HEK293 (cell line): Measurements from ENCODE around the gene SLF2.
A peak's percentile ranks its signal among the peaks of the same experiment; 100 is the strongest.

Experiments
- CTCF ChIA-PET: fragments of 350-600 bp; formaldehyde crosslinking; extraction: SDS; loops from one replicate; lab custom pipeline; 2021; ENCODE audit warnings: antibody characterized with exemption; lab: Yijun Ruan, JAX
- POLR2A ChIA-PET: fragments of 300-600 bp; formaldehyde crosslinking; extraction: SDS; loops from one replicate; lab custom pipeline; 2020; ENCODE audit warnings: antibody characterized with exemption, inconsistent platforms; lab: Yijun Ruan, JAX
- H3K27ac ChIP-seq: fragments of 200-500 bp; sonication (Bioruptor generic); 2 replicates; pipeline ENCODE4 v1.5.1; 2014; ENCODE audit warnings: low read depth, low read length, control low read depth, inconsistent platforms; ENCODE audit errors: extremely low read depth
- H3K36me3 ChIP-seq, 2 experiments: fragments of 200-500 bp in 1 of 2; sonication (Bioruptor generic) in 1 of 2; 1 replicate in 1 of 2; 2 replicates in 1 of 2; pipeline ENCODE4 v1.5.1; 2014 to 2017; ENCODE audit warnings: inconsistent platforms in 2 of 2, low read length in 2 of 2; ENCODE audit not compliant: control insufficient read depth in 2 of 2, insufficient read depth in 1 of 2
- H3K4me1 ChIP-seq: fragments of 200-500 bp; sonication (Bioruptor generic); 2 replicates; pipeline ENCODE4 v1.5.1; 2014; ENCODE audit warnings: mild to moderate bottlenecking, low read length, inconsistent platforms; ENCODE audit not compliant: control insufficient read depth, insufficient read depth
- H3K4me3 ChIP-seq: 2 replicates; pipeline ENCODE4 v1.5.1; 2011; ENCODE audit warnings: low read depth, mild to moderate bottlenecking, control low read depth, low read length, moderate library complexity
- H3K9me3 ChIP-seq: fragments of 200-500 bp; sonication (Bioruptor generic); 2 replicates; pipeline ENCODE4 v1.5.1; 2014; ENCODE audit warnings: low read depth, low read length, inconsistent platforms; ENCODE audit not compliant: control insufficient read depth, insufficient read depth
- FEZF1 ChIP-seq: fragments of 450-650 bp; formaldehyde crosslinking; IDR thresholded peaks from 2 replicates; pipeline ENCODE4 v1.5.1; 2016; ENCODE audit warnings: missing biosample characterization, missing genetic modification characterization
- GLIS2 ChIP-seq: fragments of 450-650 bp; formaldehyde crosslinking; IDR thresholded peaks from 2 replicates; pipeline ENCODE4 v1.5.1; 2016; ENCODE audit warnings: missing biosample characterization, missing genetic modification characterization
- HOXD13 ChIP-seq: sonication (generic); formaldehyde crosslinking; IDR thresholded peaks from 2 replicates; pipeline ENCODE4 v1.8.0; 2022; ENCODE audit warnings: missing genetic modification reagents, borderline replicate concordance
- IKZF3 ChIP-seq: fragments of 450-650 bp; IDR thresholded peaks from 2 replicates; pipeline ENCODE4 v1.5.0; 2018; ENCODE audit warnings: missing biosample characterization, mild to moderate bottlenecking, missing genetic modification characterization, moderate library complexity
- KLF7 ChIP-seq: fragments of 450-650 bp; formaldehyde crosslinking; IDR thresholded peaks from 2 replicates; pipeline ENCODE4 v1.5.1; 2016; ENCODE audit warnings: missing biosample characterization, missing genetic modification characterization, borderline replicate concordance
- MEIS1 ChIP-seq: sonication (generic); formaldehyde crosslinking; IDR thresholded peaks from 2 replicates; pipeline ENCODE4 v1.8.1; 2022; ENCODE audit warnings: missing genetic modification reagents, mild to moderate bottlenecking, borderline replicate concordance
- PRDM10 ChIP-seq: fragments of 450-650 bp; formaldehyde crosslinking; IDR thresholded peaks from 2 replicates; pipeline ENCODE4 v1.5.1; 2016; ENCODE audit warnings: missing biosample characterization, missing genetic modification characterization
- RBAK ChIP-seq: fragments of 450-650 bp; formaldehyde crosslinking; IDR thresholded peaks from 2 replicates; pipeline ENCODE4 v1.5.1; 2016; ENCODE audit warnings: missing biosample characterization, missing genetic modification characterization
- SP7 ChIP-seq: fragments of 450-650 bp; formaldehyde crosslinking; IDR thresholded peaks from 2 replicates; pipeline ENCODE4 v1.5.1; 2016; ENCODE audit warnings: missing biosample characterization, missing genetic modification characterization
- ZBTB1 ChIP-seq: fragments of 450-650 bp; formaldehyde crosslinking; IDR thresholded peaks from 2 replicates; pipeline ENCODE4 v1.5.1; 2016; ENCODE audit warnings: missing biosample characterization, missing genetic modification characterization
- ZBTB10 ChIP-seq: fragments of 450-650 bp; formaldehyde crosslinking; IDR thresholded peaks from 2 replicates; pipeline ENCODE4 v1.5.1; 2016; ENCODE audit warnings: missing biosample characterization, missing genetic modification characterization
- ZBTB17 ChIP-seq: fragments of 450-650 bp; formaldehyde crosslinking; IDR thresholded peaks from 2 replicates; pipeline ENCODE4 v1.5.1; 2016; ENCODE audit warnings: missing biosample characterization, missing genetic modification characterization
- ZBTB20 ChIP-seq: fragments of 450-650 bp; formaldehyde crosslinking; IDR thresholded peaks from 2 replicates; pipeline ENCODE4 v1.5.1; 2016; ENCODE audit warnings: missing biosample characterization, missing genetic modification characterization
- ZBTB48 ChIP-seq: fragments of 450-650 bp; formaldehyde crosslinking; IDR thresholded peaks from 2 replicates; pipeline ENCODE4 v1.5.1; 2016; ENCODE audit warnings: missing biosample characterization, missing genetic modification characterization
- ZEB2 ChIP-seq: fragments of 450-650 bp; formaldehyde crosslinking; IDR thresholded peaks from 2 replicates; pipeline ENCODE4 v1.5.1; 2016; ENCODE audit warnings: missing biosample characterization, missing genetic modification characterization
- ZNF121 ChIP-seq: fragments of 450-650 bp; formaldehyde crosslinking; IDR thresholded peaks from 2 replicates; pipeline ENCODE4 v1.5.1; 2016; ENCODE audit warnings: missing biosample characterization, missing genetic modification characterization
- ZNF202 ChIP-seq: fragments of 450-650 bp; formaldehyde crosslinking; IDR thresholded peaks from 2 replicates; pipeline ENCODE4 v1.5.1; 2016; ENCODE audit warnings: missing biosample characterization, missing genetic modification characterization, borderline replicate concordance
- ZNF24 ChIP-seq: fragments of 450-650 bp; formaldehyde crosslinking; IDR thresholded peaks from 2 replicates; pipeline ENCODE4 v1.5.1; 2016; ENCODE audit warnings: missing biosample characterization, missing genetic modification characterization
- ZNF274 ChIP-seq, 2 experiments: fragments of 200-500 bp in 1 of 2; fragments of 450-650 bp in 1 of 2; sonication (Bioruptor generic) in 1 of 2; formaldehyde crosslinking in 1 of 2; IDR thresholded peaks; 2 replicates each; pipeline versions ENCODE4 v1.5.1 to v1.6.1; 2014 to 2016; ENCODE audit warnings: borderline replicate concordance in 1 of 2, inconsistent platforms in 1 of 2, low read length in 1 of 2, missing biosample characterization in 1 of 2, missing genetic modification characterization in 1 of 2
- ZNF37A ChIP-seq: fragments of 450-650 bp; IDR thresholded peaks from 2 replicates; pipeline ENCODE4 v1.5.1; 2018; ENCODE audit warnings: missing biosample characterization, missing genetic modification characterization
- ZNF555 ChIP-seq: fragments of 450-650 bp; formaldehyde crosslinking; conservative IDR thresholded peaks from 2 replicates; pipeline ENCODE4 v1.5.1; 2017; ENCODE audit warnings: missing biosample characterization, mild to moderate bottlenecking, missing genetic modification characterization, inconsistent platforms
- ZNF654 ChIP-seq: fragments of 450-650 bp; formaldehyde crosslinking; IDR thresholded peaks from 2 replicates; pipeline ENCODE4 v1.5.1; 2016; ENCODE audit warnings: low read depth, missing biosample characterization, missing genetic modification characterization
- ZNF670 ChIP-seq: fragments of 450-650 bp; formaldehyde crosslinking; IDR thresholded peaks from 2 replicates; pipeline ENCODE4 v1.5.1; 2016; ENCODE audit warnings: missing biosample characterization, missing genetic modification characterization, low read depth
- ZNF776 ChIP-seq: fragments of 450-650 bp; formaldehyde crosslinking; IDR thresholded peaks from 2 replicates; pipeline ENCODE4 v1.5.0; 2017; ENCODE audit warnings: missing biosample characterization, missing genetic modification characterization, borderline replicate concordance
- ZNF837 ChIP-seq: fragments of 450-650 bp; formaldehyde crosslinking; IDR thresholded peaks from 2 replicates; pipeline ENCODE4 v1.5.1; 2016; ENCODE audit warnings: missing biosample characterization, missing genetic modification characterization
- ZSCAN30 ChIP-seq: fragments of 450-650 bp; IDR thresholded peaks from 2 replicates; pipeline ENCODE4 v1.5.1; 2018; ENCODE audit warnings: missing biosample characterization, mild to moderate bottlenecking, missing genetic modification characterization, moderate library complexity
- TF ChIP-seq, protein P1 (sequence below): fragments of 450-650 bp; formaldehyde crosslinking; IDR thresholded peaks from 2 replicates; pipeline ENCODE4 v1.5.1; 2016; ENCODE audit warnings: missing biosample characterization, missing genetic modification characterization
- TF ChIP-seq, protein P2 (sequence below): fragments of 450-650 bp; formaldehyde crosslinking; IDR thresholded peaks from 2 replicates; pipeline ENCODE4 v1.5.1; 2016; ENCODE audit warnings: missing biosample characterization, missing genetic modification characterization

Gene SLF2

GRCh38 chr10:100872034-100872791, 40.5 kb upstream of the SLF2 start:
- ChIA-PET POLR2A (no interaction called here), CTCF (interaction anchor here (0.6 to 9.9 kb wide), 42 partner anchors 9 to 1373 kb away, joined by 3 to 197 read pairs (median 4); partner anchors contain the start of gene PAX2)
- H3K9me3 ChIP-seq: no peaks in the 10 kb centered on the region
- H3K4me1 ChIP-seq: no peaks in the 10 kb centered on the region
- no peak overlapping the region for H3K27ac ChIP-seq
- no peaks in the 10 kb centered on the region for H3K36me3 ChIP-seq
- no peak overlapping the region for H3K4me3 ChIP-seq
- TF ChIP-seq ZBTB1 (tag by site-specific recombination): no peak
- no peak for TF ChIP-seq MEIS1 (CRISPR knock-in tag)
- TF ChIP-seq RBAK: no peak
- no peak for TF ChIP-seq IKZF3
- no peak for TF ChIP-seq ZNF555
- TF ChIP-seq ZBTB10: peak; percentile 53; the same call in 1 of the 2 replicates
- no peak for TF ChIP-seq KLF7 (tag by site-specific recombination)
- TF ChIP-seq ZNF202 (tag by site-specific recombination): no peak
- TF ChIP-seq ZBTB20: 0 out of 2 replicates have a peak, but pooled peaks have one; percentile 30
- no peak for TF ChIP-seq FEZF1 (tag by site-specific recombination)
- no peak for TF ChIP-seq ZSCAN30
- TF ChIP-seq, protein P1, sequence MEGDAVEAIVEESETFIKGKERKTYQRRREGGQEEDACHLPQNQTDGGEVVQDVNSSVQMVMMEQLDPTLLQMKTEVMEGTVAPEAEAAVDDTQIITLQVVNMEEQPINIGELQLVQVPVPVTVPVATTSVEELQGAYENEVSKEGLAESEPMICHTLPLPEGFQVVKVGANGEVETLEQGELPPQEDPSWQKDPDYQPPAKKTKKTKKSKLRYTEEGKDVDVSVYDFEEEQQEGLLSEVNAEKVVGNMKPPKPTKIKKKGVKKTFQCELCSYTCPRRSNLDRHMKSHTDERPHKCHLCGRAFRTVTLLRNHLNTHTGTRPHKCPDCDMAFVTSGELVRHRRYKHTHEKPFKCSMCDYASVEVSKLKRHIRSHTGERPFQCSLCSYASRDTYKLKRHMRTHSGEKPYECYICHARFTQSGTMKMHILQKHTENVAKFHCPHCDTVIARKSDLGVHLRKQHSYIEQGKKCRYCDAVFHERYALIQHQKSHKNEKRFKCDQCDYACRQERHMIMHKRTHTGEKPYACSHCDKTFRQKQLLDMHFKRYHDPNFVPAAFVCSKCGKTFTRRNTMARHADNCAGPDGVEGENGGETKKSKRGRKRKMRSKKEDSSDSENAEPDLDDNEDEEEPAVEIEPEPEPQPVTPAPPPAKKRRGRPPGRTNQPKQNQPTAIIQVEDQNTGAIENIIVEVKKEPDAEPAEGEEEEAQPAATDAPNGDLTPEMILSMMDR: peak; percentile 85
- 0 out of 2 replicates have a peak, but pooled peaks have one; percentile 33 for TF ChIP-seq ZEB2
- no peak for TF ChIP-seq ZNF37A
- no peak for TF ChIP-seq ZNF274 (IDR thresholded peaks at IDR 0.05; ENCODE audit: low read length)
- TF ChIP-seq ZNF274 (tag by site-specific recombination; IDR thresholded peaks at IDR 0.05; ENCODE audit: borderline replicate concordance): no peak
- TF ChIP-seq ZNF654 (tag by site-specific recombination): peak; percentile 94
- no peak for TF ChIP-seq ZNF670 (tag by site-specific recombination)
- peak; percentile 45; the same call in 1 of the 2 replicates for TF ChIP-seq ZBTB17 (tag by site-specific recombination)
- TF ChIP-seq ZNF776 (tag by site-specific recombination): no peak
- TF ChIP-seq HOXD13 (CRISPR knock-in tag): no peak
- TF ChIP-seq ZNF837 (tag by site-specific recombination): no peak
- TF ChIP-seq PRDM10 (tag by site-specific recombination): no peak
- peak; percentile 56 for TF ChIP-seq GLIS2 (tag by site-specific recombination)
- TF ChIP-seq, protein P2, sequence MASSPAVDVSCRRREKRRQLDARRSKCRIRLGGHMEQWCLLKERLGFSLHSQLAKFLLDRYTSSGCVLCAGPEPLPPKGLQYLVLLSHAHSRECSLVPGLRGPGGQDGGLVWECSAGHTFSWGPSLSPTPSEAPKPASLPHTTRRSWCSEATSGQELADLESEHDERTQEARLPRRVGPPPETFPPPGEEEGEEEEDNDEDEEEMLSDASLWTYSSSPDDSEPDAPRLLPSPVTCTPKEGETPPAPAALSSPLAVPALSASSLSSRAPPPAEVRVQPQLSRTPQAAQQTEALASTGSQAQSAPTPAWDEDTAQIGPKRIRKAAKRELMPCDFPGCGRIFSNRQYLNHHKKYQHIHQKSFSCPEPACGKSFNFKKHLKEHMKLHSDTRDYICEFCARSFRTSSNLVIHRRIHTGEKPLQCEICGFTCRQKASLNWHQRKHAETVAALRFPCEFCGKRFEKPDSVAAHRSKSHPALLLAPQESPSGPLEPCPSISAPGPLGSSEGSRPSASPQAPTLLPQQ (tag by site-specific recombination): no peak
- peak; percentile 44 for TF ChIP-seq SP7 (tag by site-specific recombination)
- TF ChIP-seq ZBTB48: peak; percentile 74
- TF ChIP-seq ZNF121 (tag by site-specific recombination): 0 out of 2 replicates have a peak, but pooled peaks have one; percentile 23
- TF ChIP-seq ZNF24: no peak
